Activated naive CD8-positive, alpha-beta T cell (primary cell): ENCODE measurements around the gene GABPB1.

Source experiments
- H3K27ac Mint-ChIP-seq: one replicate; pipeline ENCODE4 v1.8.0; 2021; ENCODE audit warnings: mixed read lengths
- H3K27me3 Mint-ChIP-seq: one replicate; pipeline ENCODE4 v1.8.0; 2021; ENCODE audit warnings: mixed read lengths
- H3K36me3 Mint-ChIP-seq: one replicate; pipeline ENCODE4 v1.8.0; 2021; ENCODE audit warnings: mixed read lengths
- H3K4me1 Mint-ChIP-seq: one replicate; pipeline ENCODE4 v1.8.0; 2021; ENCODE audit warnings: low read depth, mixed read lengths
- H3K4me3 Mint-ChIP-seq: one replicate; pipeline ENCODE4 v1.8.0; 2021; ENCODE audit warnings: mild to moderate bottlenecking, mixed read lengths
- H3K9me3 Mint-ChIP-seq: one replicate; pipeline ENCODE4 v1.8.0; 2021; ENCODE audit warnings: low read depth, mixed read lengths

GABPB1 gene

DNA sequence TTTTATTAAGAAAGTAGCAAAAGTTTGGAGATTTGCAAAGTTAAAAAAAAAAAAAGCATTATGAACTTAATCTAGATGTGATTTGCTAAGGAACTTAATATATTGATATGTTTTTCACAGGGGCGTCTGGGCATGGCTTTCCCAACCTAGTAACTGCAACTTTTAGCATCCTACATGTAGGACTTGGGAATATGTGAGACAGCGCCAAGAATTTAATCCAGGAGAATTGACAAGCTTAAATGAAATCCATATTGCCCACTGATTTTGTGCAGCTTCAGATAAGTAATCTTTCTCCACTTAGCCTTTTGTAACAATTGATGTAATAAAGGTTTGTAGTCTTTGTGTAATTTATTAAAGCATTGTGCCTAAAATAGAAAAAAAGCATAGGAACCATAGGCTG, 982 bp upstream of the GABPB1 start:
- peak overlapping the region; percentile 100 for H3K4me3 Mint-ChIP-seq
- H3K4me1 Mint-ChIP-seq = peaks cover 48% of the 10 kb centered on the region
- H3K9me3 Mint-ChIP-seq = no peaks in the 10 kb centered on the region
- peaks cover 31% of the 10 kb centered on the region for H3K36me3 Mint-ChIP-seq
- H3K27me3 Mint-ChIP-seq = no peaks in the 10 kb centered on the region
- H3K27ac Mint-ChIP-seq = peak overlapping the region; percentile 100

DNA sequence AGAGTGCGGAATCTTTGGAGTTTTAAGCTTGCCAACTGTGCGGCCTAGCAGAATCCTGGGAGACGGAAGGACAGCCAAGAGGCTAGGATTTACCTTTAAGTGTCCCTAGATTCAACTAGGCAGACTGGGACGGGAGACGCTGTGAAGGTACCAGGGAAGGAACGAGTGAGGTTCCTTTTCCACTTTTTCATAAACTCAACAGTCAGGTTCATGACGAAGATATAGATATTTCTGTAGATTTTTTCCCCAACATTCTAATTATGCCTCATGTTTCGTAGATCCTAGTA, 564 bp upstream of the GABPB1 start:
- peaks cover 29% of the 10 kb centered on the region for H3K36me3 Mint-ChIP-seq
- H3K9me3 Mint-ChIP-seq = no peaks in the 10 kb centered on the region

DNA sequence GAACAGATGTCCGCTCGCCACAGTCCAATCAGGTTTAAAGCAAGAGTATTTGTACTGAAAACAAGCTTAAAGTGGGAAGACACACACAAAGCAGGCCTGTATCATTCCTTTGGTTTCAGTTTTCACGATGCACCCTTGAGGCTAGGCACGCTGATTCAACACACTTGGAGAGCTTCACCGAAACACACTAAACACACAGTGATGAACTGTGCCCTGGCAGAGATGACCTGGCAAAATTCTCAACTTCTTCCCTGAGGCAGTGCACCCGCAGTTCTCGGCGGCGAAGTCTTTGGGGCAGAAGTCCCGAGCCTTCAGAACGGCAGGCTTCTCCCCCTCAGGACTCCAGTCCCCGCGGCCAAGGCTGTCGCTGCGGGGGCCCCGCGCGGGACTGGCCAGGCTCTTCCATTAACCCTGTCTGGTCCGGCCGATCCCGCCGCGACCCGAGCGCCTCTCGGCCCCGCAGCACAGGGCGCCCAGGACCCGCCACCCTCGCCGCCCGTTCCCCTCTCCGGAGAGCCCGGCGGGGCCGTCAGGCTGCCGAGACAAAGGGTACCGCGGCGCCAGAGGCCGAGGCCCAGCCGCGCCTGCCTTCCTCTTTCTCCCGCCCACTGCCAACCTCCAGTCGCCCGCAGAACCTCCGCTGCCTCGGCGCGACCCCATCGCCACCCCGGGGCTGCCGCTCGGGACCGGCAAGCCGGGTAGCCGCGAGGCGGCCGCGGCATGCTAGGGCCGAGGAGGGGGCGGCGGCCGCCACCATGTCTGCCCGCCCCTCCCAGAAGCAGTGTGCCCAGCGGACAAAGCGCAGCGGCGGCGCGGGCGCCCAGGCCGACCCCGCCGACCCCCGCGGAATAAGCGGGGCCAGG, 792 bp downstream of the GABPB1 start:
- Mint-ChIP-seq H3K4me3 (peak overlapping the region; percentile 100), H3K4me1 (peaks cover 57% of the 10 kb centered on the region), H3K9me3 (no peaks in the 10 kb centered on the region), H3K27me3 (no peaks in the 10 kb centered on the region), H3K36me3 (peaks cover 27% of the 10 kb centered on the region), H3K27ac (peak overlapping the region; percentile 100)

More for the DNA sequence above, 564 bp upstream of the GABPB1 start:
- Mint-ChIP-seq H3K27me3 (no peaks in the 10 kb centered on the region), H3K4me3 (peak overlapping the region; percentile 100), H3K27ac (peak overlapping the region; percentile 100), H3K4me1 (peaks cover 50% of the 10 kb centered on the region)

DNA sequence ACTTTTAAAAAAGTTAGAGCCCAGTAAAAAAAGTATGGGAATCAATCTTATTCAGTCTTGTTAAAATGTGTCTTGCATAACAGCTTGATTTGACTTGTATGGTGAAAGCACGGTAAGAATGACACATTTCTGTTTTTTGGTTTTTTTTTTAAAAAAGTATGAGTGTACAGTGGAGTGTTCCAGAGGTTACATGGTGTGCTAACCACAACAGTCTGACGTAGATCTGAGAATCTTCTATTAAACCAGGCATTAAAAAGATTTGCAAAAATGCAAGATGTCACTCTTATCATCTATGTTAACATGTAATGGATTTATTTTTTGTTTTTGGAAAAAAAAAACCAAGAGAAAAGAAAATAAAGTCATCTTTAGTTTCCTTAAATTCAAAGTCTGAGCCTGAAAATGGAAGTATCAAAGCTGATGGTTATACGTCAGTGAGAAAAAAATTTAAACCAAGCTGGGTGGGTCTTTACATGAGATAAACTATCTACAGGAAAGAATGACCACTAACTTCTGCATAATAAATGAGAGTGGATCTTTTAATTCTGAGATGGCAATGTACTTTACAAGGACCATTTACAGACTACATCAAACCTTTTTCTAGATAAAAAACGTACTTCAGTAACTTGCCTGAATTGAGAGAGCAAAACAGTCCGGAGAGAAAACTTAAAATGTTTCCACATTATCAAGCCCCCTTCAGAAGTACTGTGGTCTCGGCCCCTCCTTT, 1.6 kb downstream of the GABPB1 start:
- Mint-ChIP-seq H3K4me3 (peak overlapping the region; percentile 100), H3K4me1 (peaks cover 54% of the 10 kb centered on the region), H3K27me3 (no peaks in the 10 kb centered on the region), H3K27ac (peak overlapping the region; percentile 99), H3K9me3 (no peaks in the 10 kb centered on the region), H3K36me3 (peaks cover 27% of the 10 kb centered on the region)

DNA sequence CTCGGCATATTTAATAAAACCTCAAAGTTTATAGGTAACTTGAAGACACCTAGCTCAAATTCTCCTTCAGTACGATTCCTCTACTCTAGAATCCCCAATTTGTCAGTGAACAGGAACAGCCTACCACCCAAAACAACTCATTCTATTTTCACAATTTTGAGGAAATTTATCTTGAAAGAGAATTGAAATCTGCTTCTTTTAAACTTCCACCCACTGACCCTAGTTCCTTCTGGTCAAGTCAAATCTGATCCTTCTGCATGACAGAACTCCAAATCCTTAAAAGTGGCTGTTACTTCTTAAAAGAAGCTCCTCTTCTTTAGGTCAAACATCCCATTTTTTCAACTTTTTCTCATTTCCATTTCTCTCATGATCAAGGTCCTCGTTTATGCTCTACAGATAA, 4.4 kb downstream of the GABPB1 start:
- Mint-ChIP-seq H3K4me3 (peak overlapping the region; percentile 100), H3K9me3 (no peaks in the 10 kb centered on the region), H3K27ac (peak overlapping the region; percentile 99), H3K27me3 (no peaks in the 10 kb centered on the region), H3K36me3 (peaks cover 17% of the 10 kb centered on the region), H3K4me1 (peaks cover 56% of the 10 kb centered on the region)

DNA sequence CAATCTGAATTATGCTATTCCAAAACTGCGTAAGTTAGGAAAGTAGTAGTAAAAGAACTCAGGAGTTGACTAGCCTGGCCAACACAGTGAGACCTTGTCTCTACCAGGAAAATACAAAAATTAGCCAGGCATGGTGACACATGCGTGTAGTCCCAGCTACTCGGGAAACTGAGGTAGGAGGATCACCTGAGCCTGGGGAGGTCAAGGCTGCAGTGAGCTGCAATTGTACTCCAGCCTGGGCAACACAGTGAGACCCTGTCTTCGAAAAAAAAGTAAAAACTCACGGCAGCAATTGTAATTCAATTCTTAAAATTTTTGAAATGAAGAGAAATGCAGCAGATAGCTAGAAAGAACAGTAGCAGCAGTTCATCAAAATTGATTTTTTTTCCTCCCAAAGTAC, 9.7 kb downstream of the GABPB1 start:
- Mint-ChIP-seq H3K9me3 (no peaks in the 10 kb centered on the region), H3K27ac (no peak overlapping the region), H3K27me3 (no peaks in the 10 kb centered on the region), H3K36me3 (peaks cover 9% of the 10 kb centered on the region), H3K4me3 (no peak overlapping the region), H3K4me1 (peaks cover 54% of the 10 kb centered on the region)

DNA sequence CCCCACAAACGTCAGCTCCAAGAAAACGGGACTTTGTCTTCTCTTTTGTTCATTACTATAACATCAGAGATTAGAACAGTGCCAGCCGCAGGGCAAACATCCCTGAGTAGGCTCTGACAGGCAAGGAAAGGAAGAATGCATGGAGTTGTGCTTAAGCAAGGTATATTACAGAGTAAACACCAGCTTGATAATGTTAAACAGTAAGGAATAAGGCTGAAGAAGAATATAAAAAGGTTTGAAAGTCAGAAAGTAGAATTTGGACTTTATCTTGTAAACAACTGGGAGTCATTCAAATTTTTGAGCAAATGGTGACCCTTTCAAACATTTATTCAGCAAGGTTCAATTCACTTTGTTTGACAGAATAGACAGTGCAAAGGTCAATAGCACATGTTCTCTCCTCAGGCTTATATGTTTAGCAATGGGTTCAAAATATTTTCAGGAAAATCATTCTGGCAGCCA, 11.0 kb downstream of the GABPB1 start:
- Mint-ChIP-seq H3K9me3 (no peaks in the 10 kb centered on the region), H3K4me3 (no peak overlapping the region), H3K36me3 (peaks cover 13% of the 10 kb centered on the region), H3K27ac (peak overlapping the region; percentile 16), H3K27me3 (no peaks in the 10 kb centered on the region), H3K4me1 (peaks cover 47% of the 10 kb centered on the region)

DNA sequence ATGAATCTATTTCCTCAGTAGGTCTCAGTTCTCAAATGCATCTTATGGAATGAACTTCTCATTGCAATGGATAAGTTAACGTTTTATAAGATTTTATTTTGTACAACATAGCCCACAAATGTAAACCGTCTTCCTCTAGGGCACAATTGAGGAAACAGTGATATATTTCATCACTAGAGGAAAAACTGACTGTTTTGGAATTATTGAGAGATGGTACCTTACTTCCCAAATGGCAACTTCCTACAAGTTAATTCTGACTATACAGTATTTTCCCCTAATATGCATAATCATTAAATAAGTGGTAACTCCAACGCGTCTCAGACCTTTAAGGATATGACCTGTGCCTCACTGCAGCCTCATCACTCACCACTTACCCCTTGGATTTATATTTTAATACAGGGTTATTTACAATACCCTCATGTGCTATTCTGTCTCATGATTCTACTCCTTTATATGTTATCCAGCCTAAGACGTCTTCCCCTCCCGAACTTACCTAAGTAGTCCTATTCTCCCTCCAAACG, 13.3 kb downstream of the GABPB1 start:
- no peaks in the 10 kb centered on the region for H3K9me3 Mint-ChIP-seq
- H3K27ac Mint-ChIP-seq = no peak overlapping the region
- no peak overlapping the region for H3K4me3 Mint-ChIP-seq
- H3K27me3 Mint-ChIP-seq = no peaks in the 10 kb centered on the region
- peaks cover 13% of the 10 kb centered on the region for H3K36me3 Mint-ChIP-seq
- peaks cover 36% of the 10 kb centered on the region for H3K4me1 Mint-ChIP-seq

DNA sequence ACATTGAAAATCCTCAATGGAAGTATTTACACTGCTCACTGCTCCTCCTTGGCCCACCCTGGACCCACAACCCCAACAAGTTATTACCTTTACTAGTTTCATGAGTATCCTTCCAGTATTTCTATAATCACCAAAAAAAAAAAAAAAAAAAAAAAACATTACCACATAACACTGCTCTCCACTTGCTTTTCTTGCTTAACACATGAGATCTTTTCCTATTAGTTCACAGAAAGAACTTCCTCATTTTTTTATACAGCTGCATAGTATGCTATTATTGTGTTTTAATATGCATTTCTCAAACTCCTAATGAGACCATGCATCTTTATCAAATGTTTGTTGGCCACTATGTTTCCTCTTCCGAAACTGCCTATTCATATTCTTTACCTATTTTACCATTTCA, 14.6 kb downstream of the GABPB1 start:
- Mint-ChIP-seq H3K27ac (no peak overlapping the region), H3K27me3 (no peaks in the 10 kb centered on the region), H3K4me3 (no peak overlapping the region), H3K9me3 (no peaks in the 10 kb centered on the region), H3K4me1 (peaks cover 27% of the 10 kb centered on the region), H3K36me3 (peaks cover 10% of the 10 kb centered on the region)

DNA sequence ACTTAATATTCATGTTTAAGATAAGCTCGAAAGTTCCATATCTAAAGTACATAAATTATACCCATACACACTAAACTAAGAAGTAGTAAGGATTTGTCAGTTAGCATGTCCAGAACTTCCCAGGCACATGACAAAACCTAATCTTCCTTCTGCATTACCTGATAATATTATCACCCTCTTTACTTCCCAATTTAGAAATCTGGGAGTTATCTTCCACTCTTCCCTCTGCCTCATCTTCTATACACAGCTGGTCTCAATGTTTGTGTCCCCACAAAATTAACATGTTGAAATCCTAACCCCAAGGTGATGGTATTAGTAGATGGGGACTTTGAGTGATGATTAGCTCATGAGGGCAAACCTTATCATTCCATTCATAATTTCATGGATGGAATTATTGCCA, 15.3 kb downstream of the GABPB1 start:
- Mint-ChIP-seq H3K27ac (no peak overlapping the region), H3K27me3 (no peaks in the 10 kb centered on the region), H3K36me3 (peaks cover 7% of the 10 kb centered on the region), H3K9me3 (no peaks in the 10 kb centered on the region), H3K4me1 (peaks cover 22% of the 10 kb centered on the region), H3K4me3 (no peak overlapping the region)

DNA sequence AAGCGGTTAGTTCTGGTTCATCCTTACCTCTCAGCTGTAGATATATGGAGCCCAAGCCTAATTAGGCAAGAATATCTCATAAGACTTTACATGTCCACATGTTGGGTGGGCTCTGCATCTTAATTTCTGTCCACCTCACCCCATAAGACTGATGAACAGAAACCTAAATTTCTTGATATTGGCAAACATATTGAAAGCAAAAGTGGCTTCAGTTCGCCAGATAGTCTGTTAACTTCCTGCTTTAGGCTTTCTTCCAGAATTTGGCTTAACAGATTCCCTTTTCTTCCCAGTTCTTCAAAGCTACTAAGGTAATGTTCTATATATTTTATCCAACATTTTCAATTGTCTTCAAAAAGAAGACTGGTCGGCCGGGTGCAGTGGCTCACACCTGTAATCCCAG, 19.7 kb downstream of the GABPB1 start:
- Mint-ChIP-seq H3K27me3 (no peaks in the 10 kb centered on the region), H3K27ac (no peak overlapping the region), H3K4me3 (no peak overlapping the region), H3K36me3 (peaks cover 14% of the 10 kb centered on the region), H3K9me3 (no peaks in the 10 kb centered on the region), H3K4me1 (peaks cover 21% of the 10 kb centered on the region)

DNA sequence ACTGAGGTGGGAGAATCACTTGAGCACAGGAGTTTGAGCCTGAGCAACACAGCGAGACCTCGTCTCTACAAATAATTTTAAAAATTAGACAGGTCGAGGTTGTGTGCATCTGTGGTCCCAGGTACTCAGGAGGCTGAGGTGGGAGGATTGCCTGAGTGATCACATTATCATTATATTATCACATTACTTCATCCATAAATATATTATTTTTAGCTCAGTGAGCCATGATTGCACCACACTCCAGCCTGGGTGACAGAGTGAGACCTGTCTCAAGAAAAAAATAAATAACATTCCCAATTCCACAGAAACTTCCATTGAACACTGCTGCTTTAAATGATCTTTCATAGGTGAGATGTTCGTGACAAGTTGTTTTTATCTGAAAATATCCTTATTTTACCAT, 21.8 kb downstream of the GABPB1 start:
- Mint-ChIP-seq H3K27me3 (no peaks in the 10 kb centered on the region), H3K9me3 (no peaks in the 10 kb centered on the region), H3K27ac (no peak overlapping the region), H3K4me1 (peaks cover 17% of the 10 kb centered on the region), H3K36me3 (peaks cover 12% of the 10 kb centered on the region), H3K4me3 (no peak overlapping the region)

DNA sequence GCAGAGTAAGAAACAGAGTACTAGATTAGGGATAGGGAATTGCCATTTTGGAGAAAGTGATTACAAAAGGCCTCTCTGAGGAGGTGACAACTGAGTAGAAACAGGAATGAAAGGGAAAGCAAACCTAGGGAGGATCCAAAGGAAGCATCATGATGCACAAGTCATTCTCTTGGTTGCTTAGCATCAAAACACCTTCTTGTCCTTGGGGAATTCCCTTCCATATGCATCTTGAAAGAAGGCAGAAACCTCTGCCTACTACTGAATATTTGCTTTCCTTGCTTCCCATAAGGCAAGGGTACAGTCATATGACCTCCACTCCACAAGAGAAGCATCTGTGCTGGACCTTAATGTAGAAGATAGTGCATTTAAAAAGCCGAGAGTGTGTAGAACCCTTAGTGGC, 24.1 kb downstream of the GABPB1 start:
- no peak overlapping the region for H3K4me3 Mint-ChIP-seq
- peaks cover 17% of the 10 kb centered on the region for H3K4me1 Mint-ChIP-seq
- H3K27ac Mint-ChIP-seq = no peak overlapping the region
- no peaks in the 10 kb centered on the region for H3K9me3 Mint-ChIP-seq
- no peaks in the 10 kb centered on the region for H3K27me3 Mint-ChIP-seq
- H3K36me3 Mint-ChIP-seq = peaks cover 19% of the 10 kb centered on the region

DNA sequence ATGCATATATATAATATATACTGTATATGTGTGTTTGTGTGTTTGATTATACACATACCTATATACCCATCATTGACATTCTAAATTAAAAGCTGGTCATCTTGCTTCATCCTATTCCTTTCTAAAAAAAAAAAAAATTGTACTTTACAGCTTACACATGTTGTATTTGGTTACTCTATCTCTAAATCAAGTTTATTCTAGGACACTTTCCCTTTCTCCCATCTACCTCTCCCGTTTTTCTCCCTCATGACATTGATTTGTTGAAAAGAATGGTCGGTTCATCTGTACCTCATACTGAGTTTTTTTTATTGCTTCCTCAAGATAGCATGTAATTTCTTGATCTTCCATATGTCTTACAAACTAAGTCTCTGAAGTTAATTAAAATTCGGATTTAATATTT, 26.9 kb downstream of the GABPB1 start:
- no peak overlapping the region for H3K4me3 Mint-ChIP-seq
- H3K27me3 Mint-ChIP-seq = no peaks in the 10 kb centered on the region
- H3K36me3 Mint-ChIP-seq = peaks cover 18% of the 10 kb centered on the region
- no peaks in the 10 kb centered on the region for H3K9me3 Mint-ChIP-seq
- no peak overlapping the region for H3K27ac Mint-ChIP-seq
- H3K4me1 Mint-ChIP-seq = peaks cover 16% of the 10 kb centered on the region

DNA sequence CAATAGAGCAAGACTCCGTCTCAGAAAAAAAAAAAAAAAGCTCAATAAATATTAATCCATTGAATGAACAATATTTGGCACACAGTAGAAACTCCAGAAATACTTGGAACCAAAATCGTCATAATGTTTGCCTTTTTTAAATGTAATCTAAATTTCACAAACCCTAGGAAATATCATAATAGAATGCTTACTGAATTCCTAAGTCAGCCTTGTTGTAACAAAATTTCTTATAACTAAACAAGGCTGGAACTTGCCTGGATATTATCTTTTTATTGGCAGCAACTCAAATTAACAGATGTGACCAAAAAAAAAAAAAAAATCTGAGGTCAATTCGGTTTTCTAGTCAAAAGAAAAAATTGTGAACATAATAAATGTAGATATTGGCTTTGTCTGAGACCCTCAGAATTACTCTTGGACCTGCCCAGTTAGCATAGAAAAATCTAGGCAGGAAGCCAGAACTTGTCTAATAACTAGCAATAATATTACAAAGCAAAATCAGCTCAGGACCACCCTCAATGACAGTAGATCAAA, 33.3 kb downstream of the GABPB1 start:
- Mint-ChIP-seq H3K27ac (no peak overlapping the region), H3K9me3 (no peaks in the 10 kb centered on the region), H3K4me1 (peaks cover 16% of the 10 kb centered on the region), H3K36me3 (peaks cover 3% of the 10 kb centered on the region), H3K27me3 (no peaks in the 10 kb centered on the region), H3K4me3 (no peak overlapping the region)
